GM23338 (cell line): ENCODE measurements around the gene ANKRD11. TPM values are rescaled to one million over a fixed set of nuclear protein-coding genes. Genes with fewer than 3 reads are reported as not detected.

ENCODE experiments used
- ATAC-seq: fragments of 200-7000 bp; cut with Tn5 transposase; 3 replicates; pipeline ENCODE4 v1.9.1; 2020
- DNase-seq: peaks from one replicate; pipeline ENCODE4 v3.0.0-alpha.2; 2015; ENCODE audit warnings: low spot score
- H2AFZ ChIP-seq: fragments of 200-600 bp; sonication (generic); 2 replicates; pipeline ENCODE4 v1.8.0; 2016; ENCODE audit warnings: antibody characterized with exemption, mild to moderate bottlenecking, moderate library complexity
- H3F3A ChIP-seq: fragments of 200-600 bp; sonication (generic); replicated peaks from 2 replicates; pipeline ENCODE4 v1.8.0; 2017; ENCODE audit warnings: antibody characterized with exemption, mixed run types, low read depth
- H3K27ac ChIP-seq: fragments of 200-600 bp; sonication (generic); 2 replicates; pipeline ENCODE4 v1.6.1; 2016; ENCODE audit warnings: low read depth
- H3K27me3 ChIP-seq: fragments of 200-600 bp; sonication (generic); 2 replicates; pipeline ENCODE4 v1.8.0; 2016; ENCODE audit warnings: mild to moderate bottlenecking, mixed run types, moderate library complexity; ENCODE audit not compliant: insufficient read depth
- H3K36me3 ChIP-seq: fragments of 200-600 bp; sonication (generic); 2 replicates; pipeline ENCODE4 v1.8.0; 2016; ENCODE audit warnings: mild to moderate bottlenecking; ENCODE audit not compliant: insufficient read depth
- H3K4me1 ChIP-seq: fragments of 200-600 bp; sonication (generic); 2 replicates; pipeline ENCODE4 v1.8.0; 2016; ENCODE audit warnings: mild to moderate bottlenecking, moderate library complexity; ENCODE audit not compliant: insufficient read depth
- H3K4me2 ChIP-seq: fragments of 200-600 bp; sonication (generic); 2 replicates; pipeline ENCODE4 v1.7.1; 2017; ENCODE audit warnings: mixed run types
- H3K4me3 ChIP-seq: fragments of 200-600 bp; sonication (generic); 2 replicates; pipeline ENCODE4 v1.6.1; 2016; ENCODE audit warnings: mixed run types
- H3K79me2 ChIP-seq: fragments of 200-600 bp; sonication (generic); replicated peaks from 2 replicates; pipeline ENCODE4 v1.8.0; 2017; ENCODE audit warnings: mild to moderate bottlenecking; ENCODE audit not compliant: insufficient read depth
- H3K9me2 ChIP-seq: fragments of 200-600 bp; sonication (generic); 2 replicates; pipeline ENCODE4 v1.8.0; 2017; ENCODE audit not compliant: insufficient read depth
- H4K20me1 ChIP-seq: fragments of 200-600 bp; sonication (generic); replicated peaks from 2 replicates; pipeline ENCODE4 v1.8.0; 2017; ENCODE audit warnings: mild to moderate bottlenecking; ENCODE audit not compliant: insufficient read depth
- H3K27ac Mint-ChIP-seq: 2 replicates; pipeline ENCODE4 v1.8.0; 2020; ENCODE audit warnings: inconsistent platforms, mild to moderate bottlenecking, moderate library complexity, mixed read lengths
- H3K27me3 Mint-ChIP-seq: 3 replicates; pipeline ENCODE4 v1.8.0; 2022; ENCODE audit warnings: low read depth, mild to moderate bottlenecking, moderate library complexity, mixed read lengths, inconsistent platforms; ENCODE audit not compliant: insufficient read depth, poor library complexity
- H3K36me3 Mint-ChIP-seq: 3 replicates; pipeline ENCODE4 v1.8.0; 2021; ENCODE audit warnings: low read depth, mild to moderate bottlenecking, inconsistent platforms, moderate library complexity, mixed read lengths
- H3K4me1 Mint-ChIP-seq: 3 replicates; pipeline ENCODE4 v1.8.0; 2020; ENCODE audit warnings: mild to moderate bottlenecking, inconsistent platforms, mixed read lengths
- H3K4me3 Mint-ChIP-seq: 3 replicates; pipeline ENCODE4 v1.8.0; 2021; ENCODE audit warnings: moderate library complexity, mild to moderate bottlenecking, inconsistent platforms, mixed read lengths
- H3K9me3 Mint-ChIP-seq: 3 replicates; pipeline ENCODE4 v1.8.0; 2020; ENCODE audit warnings: moderate library complexity, mild to moderate bottlenecking, inconsistent platforms, mixed read lengths
- CREB1 ChIP-seq: fragments of 250-450 bp; sonication (Bioruptor Pico); IDR thresholded peaks from 2 replicates; pipeline ENCODE4 v1.5.0; 2020; ENCODE audit warnings: low read depth, mild to moderate bottlenecking, moderate library complexity
- CTCF ChIP-seq, 2 experiments: fragments of 200-600 bp in 1 of 2; sonication (generic) in 1 of 2; conservative IDR thresholded peaks; 2 replicates each; pipeline versions ENCODE4 v1.5.1 to v1.6.1; 2016 to 2017; ENCODE audit warnings: antibody characterized with exemption in 2 of 2, low read depth in 2 of 2, mild to moderate bottlenecking in 2 of 2, moderate library complexity in 1 of 2
- ETS1 ChIP-seq: IDR thresholded peaks from 2 replicates; pipeline ENCODE4 v1.6.1; 2016; ENCODE audit warnings: antibody characterized with exemption
- EZH2 ChIP-seq: fragments of 200-600 bp; sonication (generic); IDR thresholded peaks from one replicate; pipeline ENCODE4 v1.8.0; 2017; ENCODE audit warnings: antibody characterized with exemption, mild to moderate bottlenecking, low read depth; ENCODE audit not compliant: unreplicated experiment
- EZH2phosphoT487 ChIP-seq: fragments of 200-600 bp; sonication (generic); IDR thresholded peaks from one replicate; pipeline ENCODE4 v1.8.1; 2018; ENCODE audit warnings: antibody characterized with exemption; ENCODE audit not compliant: unreplicated experiment
- JUNB ChIP-seq: IDR thresholded peaks from one replicate; pipeline ENCODE4 v1.6.1; 2016; ENCODE audit warnings: antibody characterized with exemption; ENCODE audit not compliant: unreplicated experiment
- NANOG ChIP-seq: IDR thresholded peaks from 2 replicates; pipeline ENCODE4 v1.6.1; 2016; ENCODE audit warnings: antibody characterized with exemption, borderline replicate concordance
- POLR2AphosphoS5 ChIP-seq: IDR thresholded peaks from 2 replicates; pipeline ENCODE4 v1.6.1; 2016; ENCODE audit warnings: antibody characterized with exemption, low read depth
- REST ChIP-seq: IDR thresholded peaks from one replicate; pipeline ENCODE4 v1.6.1; 2018; ENCODE audit warnings: antibody characterized with exemption; ENCODE audit not compliant: unreplicated experiment
- STAT1 ChIP-seq: IDR thresholded peaks from one replicate; pipeline ENCODE4 v1.6.1; 2016; ENCODE audit warnings: antibody characterized with exemption; ENCODE audit not compliant: unreplicated experiment
- ZNF114 ChIP-seq: fragments of 250-450 bp; sonication (Bioruptor Pico); IDR thresholded peaks from 2 replicates; pipeline ENCODE4 v1.5.0; 2020; ENCODE audit warnings: mild to moderate bottlenecking, moderate library complexity
- ZNF331 ChIP-seq: fragments of 250-450 bp; sonication (Bioruptor Pico); IDR thresholded peaks from 2 replicates; pipeline ENCODE4 v1.5.0; 2020; ENCODE audit warnings: low read depth, mild to moderate bottlenecking, moderate library complexity
- ZNF462 ChIP-seq: fragments of 250-450 bp; sonication (Bioruptor Pico); IDR thresholded peaks from 2 replicates; pipeline ENCODE4 v1.5.0; 2020; ENCODE audit warnings: mild to moderate bottlenecking, moderate library complexity
- polyA plus RNA-seq: library from polyadenylated mRNA; unstranded; fragments of >200 nt; fragmentation: Nextera tagmentation; extraction: Ambion mirVana; gene quantifications from 2 replicates; pipeline ENCODE4 v1.2.1, GENCODE V29; 2016
- total RNA-seq: library from RNA; depleted of rRNA; stranded (reverse); fragments of >200 nt; shearing (Covaris generic); gene quantifications from 2 replicates; pipeline ENCODE4 v1.2.3, GENCODE V29; 2014

The ANKRD11 gene
- total and polyA plus RNA-seq, 2 experiments from 2014 or later = 130 to 159 TPM

- peak overlapping the region; percentile 4; the same call in 1 of the 2 replicates for H3K27ac Mint-ChIP-seq
- H3K79me2 ChIP-seq = peaks cover 100% of the 10 kb centered on the region
- H3K4me2 ChIP-seq = no peak overlapping the region
- H3K36me3 ChIP-seq = no peaks in the 10 kb centered on the region
- 0 out of 2 replicates have a peak, but pooled peaks cover 7% of the 10 kb centered on the region for H3F3A ChIP-seq
- H3K4me1 ChIP-seq = peaks cover 45% of the 10 kb centered on the region
- no peaks in the 10 kb centered on the region for H3K9me3 Mint-ChIP-seq
- H3K27ac ChIP-seq = peak overlapping the region; percentile 50; the same call in 1 of the 2 replicates
- no peak for TF ChIP-seq ZNF114 (CRISPR knock-in tag)
- TF ChIP-seq ZNF462 = no peak
- TF ChIP-seq STAT1 = no peak
- no peak for TF ChIP-seq REST
- TF ChIP-seq JUNB = no peak
- TF ChIP-seq CTCF (conservative IDR thresholded peaks at IDR 0.05; ENCODE audit: low read depth in 2 of 2) = no peak
- TF ChIP-seq CREB1 (CRISPR knock-in tag) = no peak
- no peak for TF ChIP-seq POLR2AphosphoS5
- no peak for TF ChIP-seq NANOG
- no peak for TF ChIP-seq ETS1
- TF ChIP-seq EZH2phosphoT487 = no peak
- TF ChIP-seq EZH2 = no peak
- no peak for TF ChIP-seq ZNF331
- H2AFZ ChIP-seq = no peak overlapping the region
- peaks cover 9% of the 10 kb centered on the region; the same call in 1 of the 3 replicates for H3K36me3 Mint-ChIP-seq
- H3K4me3 ChIP-seq = no peak overlapping the region
- H4K20me1 ChIP-seq = peaks cover 96% of the 10 kb centered on the region
- no peaks in the 10 kb centered on the region for H3K27me3 ChIP-seq
- DNase-seq (no peak), ATAC-seq (no peak)
- H3K4me3 Mint-ChIP-seq = no peak overlapping the region
- H3K27me3 Mint-ChIP-seq = peaks cover 15% of the 10 kb centered on the region
- no peaks in the 10 kb centered on the region for H3K9me2 ChIP-seq
- H3K4me1 Mint-ChIP-seq = peaks cover 79% of the 10 kb centered on the region
Measured at GRCh38 chr16:89350701-89351380, 139.5 kb downstream of the ANKRD11 start.
